Neutrophil (primary cell): ENCODE data around the gene NCAPG2.

Source experiments
- H3K27ac ChIP-seq: fragments of 200-600 bp; sonication (generic); 2 replicates; pipeline ENCODE4 v1.5.1; 2016; ENCODE audit warnings: mild to moderate bottlenecking, moderate library complexity
- H3K27me3 ChIP-seq: fragments of 200-600 bp; sonication (generic); 2 replicates; pipeline ENCODE4 v1.6.0; 2016; ENCODE audit warnings: mild to moderate bottlenecking
- H3K36me3 ChIP-seq: fragments of 200-600 bp; sonication (generic); 2 replicates; pipeline ENCODE4 v1.5.1; 2017
- H3K4me1 ChIP-seq, 2 experiments: fragments of 200-600 bp in 1 of 2; sonication (generic) in 1 of 2; 1 replicate in 1 of 2; 2 replicates in 1 of 2; pipeline versions ENCODE4 v1.5.1 to v1.6.1; 2013 to 2016; ENCODE audit warnings: low read depth in 1 of 2, low read length in 1 of 2, mild to moderate bottlenecking in 1 of 2, moderate library complexity in 1 of 2; ENCODE audit not compliant: control insufficient read depth in 1 of 2, insufficient read depth in 1 of 2
- H3K4me3 ChIP-seq, 2 experiments: fragments of 200-600 bp in 1 of 2; sonication (generic) in 1 of 2; 1 replicate in 1 of 2; 2 replicates in 1 of 2; pipeline ENCODE4 v1.5.1; 2013 to 2016; ENCODE audit warnings: low read depth in 1 of 2, low read length in 1 of 2, mild to moderate bottlenecking in 1 of 2, moderate library complexity in 1 of 2
- H3K9me3 ChIP-seq: fragments of 200-600 bp; sonication (generic); 2 replicates; pipeline ENCODE4 v1.5.1; 2016
- TF ChIP-seq, protein P1 (sequence below): fragments of 200-600 bp; sonication (generic); IDR thresholded peaks from 2 replicates; pipeline ENCODE4 v1.5.1; 2016; ENCODE audit warnings: antibody characterized with exemption

The NCAPG2 gene

DNA sequence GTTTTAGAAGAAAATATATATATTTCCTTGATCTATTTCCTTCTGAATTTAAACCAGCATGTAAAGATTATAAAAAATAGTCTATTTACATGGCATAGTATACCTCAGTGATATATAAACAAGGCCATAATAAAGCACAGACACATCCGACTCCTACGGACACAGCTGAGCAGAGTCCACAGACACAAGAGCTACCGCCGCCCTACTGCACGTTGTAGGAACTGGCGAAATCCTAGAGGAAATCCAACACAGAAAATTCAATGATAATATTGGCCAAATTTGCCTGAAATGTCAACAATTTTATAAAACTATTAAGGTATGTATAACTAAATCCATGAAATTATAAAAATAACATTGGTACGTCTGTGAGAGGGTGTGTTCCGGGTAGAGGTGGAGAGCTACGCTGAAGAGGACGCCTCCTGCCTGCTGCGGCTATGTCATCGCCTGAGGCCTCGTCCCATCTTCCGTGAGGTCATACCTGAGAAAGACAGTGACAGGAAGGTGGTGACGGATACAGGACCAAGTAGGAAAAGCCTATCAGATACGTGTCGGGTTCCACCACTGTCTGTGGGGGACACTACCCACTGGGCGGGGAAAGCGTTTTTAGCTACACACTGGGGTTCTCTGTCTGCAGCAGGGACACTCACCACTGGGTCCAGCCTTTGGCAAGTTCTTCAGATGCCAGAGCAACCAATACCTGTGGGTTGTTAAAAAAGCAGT is 29.3 kb upstream of the NCAPG2 start:
- TF ChIP-seq, protein P1, sequence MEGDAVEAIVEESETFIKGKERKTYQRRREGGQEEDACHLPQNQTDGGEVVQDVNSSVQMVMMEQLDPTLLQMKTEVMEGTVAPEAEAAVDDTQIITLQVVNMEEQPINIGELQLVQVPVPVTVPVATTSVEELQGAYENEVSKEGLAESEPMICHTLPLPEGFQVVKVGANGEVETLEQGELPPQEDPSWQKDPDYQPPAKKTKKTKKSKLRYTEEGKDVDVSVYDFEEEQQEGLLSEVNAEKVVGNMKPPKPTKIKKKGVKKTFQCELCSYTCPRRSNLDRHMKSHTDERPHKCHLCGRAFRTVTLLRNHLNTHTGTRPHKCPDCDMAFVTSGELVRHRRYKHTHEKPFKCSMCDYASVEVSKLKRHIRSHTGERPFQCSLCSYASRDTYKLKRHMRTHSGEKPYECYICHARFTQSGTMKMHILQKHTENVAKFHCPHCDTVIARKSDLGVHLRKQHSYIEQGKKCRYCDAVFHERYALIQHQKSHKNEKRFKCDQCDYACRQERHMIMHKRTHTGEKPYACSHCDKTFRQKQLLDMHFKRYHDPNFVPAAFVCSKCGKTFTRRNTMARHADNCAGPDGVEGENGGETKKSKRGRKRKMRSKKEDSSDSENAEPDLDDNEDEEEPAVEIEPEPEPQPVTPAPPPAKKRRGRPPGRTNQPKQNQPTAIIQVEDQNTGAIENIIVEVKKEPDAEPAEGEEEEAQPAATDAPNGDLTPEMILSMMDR = no peak
- Histone ChIP-seq H3K9me3 (no peaks in the 10 kb centered on the region), H3K27ac (no peak overlapping the region), H3K4me3 (no peak overlapping the region), H3K4me1 (peaks cover 12 to 18% of the 10 kb centered on the region in 2 experiments), H3K36me3 (peaks cover 27% of the 10 kb centered on the region), H3K27me3 (no peaks in the 10 kb centered on the region)

DNA sequence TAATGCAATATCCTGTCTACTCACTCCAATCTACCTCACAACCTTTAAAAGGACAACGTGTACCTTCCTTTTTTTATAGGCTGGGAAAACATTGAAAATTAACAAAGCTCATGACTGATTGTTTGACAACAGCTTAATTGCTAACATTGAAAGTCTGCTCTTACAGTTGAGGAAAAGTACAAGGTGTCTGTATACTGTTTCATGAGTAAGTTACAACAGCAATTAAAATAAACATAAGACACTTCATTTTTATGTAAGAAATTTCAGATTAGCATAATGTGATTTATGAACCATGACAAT is 28.6 kb upstream of the NCAPG2 start:
- no peak overlapping the region for H3K27ac ChIP-seq
- peaks cover 9 to 11% of the 10 kb centered on the region in 2 experiments for H3K4me1 ChIP-seq
- TF ChIP-seq, protein P1 = no peak
- H3K4me3 ChIP-seq = no peak overlapping the region
- H3K27me3 ChIP-seq = no peaks in the 10 kb centered on the region
- H3K9me3 ChIP-seq = no peaks in the 10 kb centered on the region
- peaks cover 27% of the 10 kb centered on the region for H3K36me3 ChIP-seq

DNA sequence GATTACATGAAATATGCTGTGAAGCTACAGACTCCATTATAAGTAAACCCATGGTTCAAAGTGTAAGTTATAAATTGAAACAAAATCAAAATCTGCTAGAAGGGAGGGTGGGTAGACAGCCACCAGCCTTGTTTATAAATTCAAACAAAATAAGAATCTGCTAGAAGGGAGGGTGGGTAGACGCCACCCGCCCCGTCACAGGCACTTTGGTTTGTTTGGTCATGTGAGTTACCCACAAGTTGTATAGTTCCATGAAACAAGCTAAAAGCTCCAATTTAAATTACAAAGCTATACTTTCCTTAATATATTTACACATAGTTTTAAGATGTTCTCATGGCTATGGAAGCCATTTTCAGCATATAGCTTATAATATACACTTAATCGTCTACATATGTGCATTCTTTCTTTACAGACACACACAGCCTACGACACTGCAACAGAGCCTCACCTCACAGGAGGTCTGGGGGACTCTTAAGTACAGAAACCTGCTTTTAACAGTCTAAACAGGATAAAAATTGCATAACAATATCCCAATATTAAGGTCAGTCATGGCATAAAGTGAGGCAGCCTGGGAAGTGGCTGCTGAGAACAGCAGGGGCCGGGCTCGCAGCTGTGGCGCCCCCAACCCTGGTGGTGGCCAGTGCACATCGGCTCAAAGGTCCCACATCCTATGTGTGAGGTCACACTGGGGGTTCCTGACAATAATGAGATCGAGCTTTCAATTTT is 28.1 kb upstream of the NCAPG2 start:
- H3K36me3 ChIP-seq = peaks cover 27% of the 10 kb centered on the region
- TF ChIP-seq, protein P1 = no peak

DNA sequence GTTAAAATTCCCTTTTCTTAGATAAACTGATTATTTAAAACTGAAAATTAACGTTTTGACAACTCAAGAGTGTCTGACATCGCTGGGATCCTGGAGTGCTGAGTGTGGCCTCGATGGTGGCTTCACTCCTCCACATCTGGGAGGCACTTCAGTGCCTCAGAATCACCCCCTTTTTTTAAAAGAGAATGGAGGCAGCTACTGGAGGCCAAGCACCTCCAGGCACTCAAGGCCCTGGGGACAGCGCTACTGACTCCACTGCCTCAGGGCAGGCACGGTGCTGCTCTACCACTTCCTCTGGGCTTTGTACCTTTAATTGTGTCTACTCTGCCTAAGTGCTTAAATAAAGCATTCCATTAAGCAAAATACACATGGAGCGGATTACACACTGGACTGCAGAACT is 27.2 kb upstream of the NCAPG2 start:
- H3K4me1 ChIP-seq = peaks cover 8 to 9% of the 10 kb centered on the region in 2 experiments
- no peaks in the 10 kb centered on the region for H3K27me3 ChIP-seq
- peaks cover 23% of the 10 kb centered on the region for H3K36me3 ChIP-seq
- H3K9me3 ChIP-seq = no peaks in the 10 kb centered on the region
- no peak overlapping the region for H3K4me3 ChIP-seq
- TF ChIP-seq, protein P1 = no peak
- H3K27ac ChIP-seq = no peak overlapping the region

More for the DNA sequence above, 28.1 kb upstream of the NCAPG2 start:
- peaks cover 8 to 9% of the 10 kb centered on the region in 2 experiments for H3K4me1 ChIP-seq
- no peaks in the 10 kb centered on the region for H3K27me3 ChIP-seq
- H3K9me3 ChIP-seq = no peaks in the 10 kb centered on the region
- no peak overlapping the region for H3K4me3 ChIP-seq
- no peak overlapping the region for H3K27ac ChIP-seq

DNA sequence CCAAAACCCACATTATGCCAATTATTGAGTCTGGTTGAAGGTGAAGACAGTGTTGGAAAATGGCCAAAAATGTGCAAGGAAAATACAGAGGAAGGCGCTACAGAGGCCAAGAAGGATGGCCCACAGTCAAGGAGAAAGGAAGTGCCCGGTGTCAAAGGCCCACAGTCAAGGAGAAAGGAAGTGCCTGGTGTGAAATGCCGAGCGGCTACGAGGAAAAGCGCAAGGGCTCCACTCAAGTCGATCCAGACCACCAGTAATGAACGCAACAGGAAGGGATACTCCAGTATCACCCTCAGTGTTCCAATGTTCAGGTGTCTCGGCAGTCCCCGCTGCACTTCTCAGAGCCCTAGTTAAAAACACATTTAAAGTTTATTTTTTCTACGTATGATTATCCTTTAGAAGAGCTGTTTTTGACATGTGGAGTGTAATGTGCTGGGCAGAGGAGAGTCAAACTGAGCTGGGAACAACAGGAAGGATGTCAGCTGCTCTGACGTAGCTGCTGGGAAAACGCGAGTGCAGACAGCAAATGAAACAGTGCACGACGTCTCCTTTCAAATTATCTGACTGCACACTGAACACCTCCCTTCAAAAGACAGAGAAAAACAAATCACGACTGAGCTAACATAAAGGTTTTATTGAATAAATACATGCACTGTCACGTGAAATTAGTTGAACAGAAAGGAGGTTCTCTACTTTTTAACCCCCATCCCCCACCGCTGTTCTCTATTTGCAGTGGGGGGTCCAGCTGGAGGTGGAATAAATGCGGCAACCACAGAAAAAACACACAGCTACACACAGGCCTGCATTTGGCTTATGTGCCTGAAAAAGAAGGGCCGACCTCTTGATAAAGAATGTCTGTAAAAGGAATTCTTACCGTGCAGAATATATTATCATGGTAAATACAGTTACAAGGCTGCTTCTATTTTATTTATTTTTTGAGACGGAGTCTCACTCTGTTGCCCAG is 26.1 kb upstream of the NCAPG2 start:
- H3K4me3 ChIP-seq = peak overlapping the region; percentile 4 to 18
- H3K9me3 ChIP-seq = no peaks in the 10 kb centered on the region
- TF ChIP-seq, protein P1 = no peak
- peak overlapping the region; percentile 54 for H3K27ac ChIP-seq
- peaks cover 16% of the 10 kb centered on the region for H3K36me3 ChIP-seq
- no peaks in the 10 kb centered on the region for H3K27me3 ChIP-seq
- peaks cover 8 to 9% of the 10 kb centered on the region in 2 experiments for H3K4me1 ChIP-seq
